22Rv1 (cell line): Measurements from ENCODE around the gene ART5.
"Not testable (repeated sequence)": the region's sequence is repeated elsewhere in the genome, so short reads cannot be mapped to it uniquely, and the experiment has no call there.

Source experiments
- H3K27ac ChIP-seq: fragments of 450-650 bp; 2 replicates; pipeline ENCODE4 v1.5.1; 2017
- CTCF ChIP-seq: fragments of 450-650 bp; IDR thresholded peaks from 2 replicates; pipeline ENCODE4 v1.5.1; 2017; ENCODE audit warnings: mild to moderate bottlenecking
- ZFX ChIP-seq: fragments of 450-650 bp; IDR thresholded peaks from 2 replicates; pipeline ENCODE4 v1.6.1; 2017; ENCODE audit warnings: antibody characterized with exemption, borderline replicate concordance

The ART5 gene

GRCh38 chr11:3665336-3666022, 23.7 kb upstream of the ART5 start:
- TF ChIP-seq CTCF (no peak), ZFX (no peak)
- no peak overlapping the region for H3K27ac ChIP-seq

GRCh38 chr11:3664032-3664630, 22.3 kb upstream of the ART5 start:
- H3K27ac ChIP-seq = no peak overlapping the region
- TF ChIP-seq ZFX (no peak), CTCF (no peak)

- TF ChIP-seq ZFX = no peak
- no peak for TF ChIP-seq CTCF
- H3K27ac ChIP-seq = no peak overlapping the region
Measured at GRCh38 chr11:3662856-3663255, 21.1 kb upstream of the ART5 start.

- TF ChIP-seq ZFX (no peak), CTCF (no peak)
- no peak overlapping the region for H3K27ac ChIP-seq
Measured at GRCh38 chr11:3660960-3661359, 19.2 kb upstream of the ART5 start.

- H3K27ac ChIP-seq = no peak overlapping the region
- TF ChIP-seq ZFX (no peak), CTCF (no peak)
Measured at GRCh38 chr11:3659595-3660515, 18.1 kb upstream of the ART5 start.

GRCh38 chr11:3658252-3658651, 16.5 kb upstream of the ART5 start:
- H3K27ac ChIP-seq = no peak overlapping the region
- no peak for TF ChIP-seq CTCF
- no peak for TF ChIP-seq ZFX

GRCh38 chr11:3657331-3657730, 15.5 kb upstream of the ART5 start:
- not testable (repeated sequence) for H3K27ac ChIP-seq
